Right lobe of liver (tissue), 4 donors: ENCODE data around the gene SLC22A23.

Source experiments
- POLR2A ChIP-seq: fragments of 450-650 bp; IDR thresholded peaks from one replicate; pipeline ENCODE4 v1.6.1; 2017; ENCODE audit warnings: antibody characterized with exemption, mild to moderate bottlenecking
- TF ChIP-seq, protein P1 (sequence below), 4 donors: fragments of 200-600 bp in 3 of 4; fragments of 450-650 bp in 1 of 4; IDR thresholded peaks; one replicate each; pipeline versions ENCODE4 v1.5.1 to v1.8.0; 2016 to 2022; ENCODE audit warnings: antibody characterized with exemption in 4 of 4, mild to moderate bottlenecking in 2 of 4
- donor health status: DM: no; HTN: no; CAD: no.
- donor health status: DM: no; HTN: no; CAD: no.
- donor health status: DM: no; HTN: yes; CAD: no.

GRCh38 chr6:3366596-3367413, 90.0 kb downstream of the SLC22A23 start:
- TF ChIP-seq, protein P1, sequence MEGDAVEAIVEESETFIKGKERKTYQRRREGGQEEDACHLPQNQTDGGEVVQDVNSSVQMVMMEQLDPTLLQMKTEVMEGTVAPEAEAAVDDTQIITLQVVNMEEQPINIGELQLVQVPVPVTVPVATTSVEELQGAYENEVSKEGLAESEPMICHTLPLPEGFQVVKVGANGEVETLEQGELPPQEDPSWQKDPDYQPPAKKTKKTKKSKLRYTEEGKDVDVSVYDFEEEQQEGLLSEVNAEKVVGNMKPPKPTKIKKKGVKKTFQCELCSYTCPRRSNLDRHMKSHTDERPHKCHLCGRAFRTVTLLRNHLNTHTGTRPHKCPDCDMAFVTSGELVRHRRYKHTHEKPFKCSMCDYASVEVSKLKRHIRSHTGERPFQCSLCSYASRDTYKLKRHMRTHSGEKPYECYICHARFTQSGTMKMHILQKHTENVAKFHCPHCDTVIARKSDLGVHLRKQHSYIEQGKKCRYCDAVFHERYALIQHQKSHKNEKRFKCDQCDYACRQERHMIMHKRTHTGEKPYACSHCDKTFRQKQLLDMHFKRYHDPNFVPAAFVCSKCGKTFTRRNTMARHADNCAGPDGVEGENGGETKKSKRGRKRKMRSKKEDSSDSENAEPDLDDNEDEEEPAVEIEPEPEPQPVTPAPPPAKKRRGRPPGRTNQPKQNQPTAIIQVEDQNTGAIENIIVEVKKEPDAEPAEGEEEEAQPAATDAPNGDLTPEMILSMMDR (IDR thresholded peaks at IDR 0.05), result no peak
- no peak for TF ChIP-seq POLR2A
